Suprapubic skin (tissue), 4 donors: ENCODE data around the gene NR6A1.

Experiments used
- CTCF ChIP-seq, 2 donors: fragments of 200-600 bp in 1 of 2; fragments of 450-650 bp in 1 of 2; sonication (generic) in 1 of 2; IDR thresholded peaks; one replicate each; pipeline ENCODE4 v1.5.1; 2016 to 2019; ENCODE audit warnings: antibody characterized with exemption in 2 of 2, mild to moderate bottlenecking in 1 of 2, moderate library complexity in 1 of 2
- POLR2A ChIP-seq, 2 donors: fragments of 450-650 bp; IDR thresholded peaks; one replicate each; pipeline ENCODE4 v1.6.1; 2017; ENCODE audit warnings: antibody characterized with exemption in 2 of 2, mild to moderate bottlenecking in 2 of 2, moderate library complexity in 2 of 2
- POLR2AphosphoS5 ChIP-seq, 3 donors: sonication (generic); formaldehyde crosslinking; IDR thresholded peaks; one replicate each; pipeline ENCODE4 v1.6.1; 2017; ENCODE audit warnings: antibody characterized with exemption in 3 of 3

GRCh38 chr9:124593651-124594058, 177.5 kb downstream of the NR6A1 start:
- TF ChIP-seq POLR2A (IDR thresholded peaks at IDR 0.05) (no peak), CTCF (IDR thresholded peaks at IDR 0.05) (no peak), POLR2AphosphoS5 (IDR thresholded peaks at IDR 0.05) (no peak)
